ENCODE measurements around the gene HCCS. TPM values are rescaled to one million over a fixed set of nuclear protein-coding genes. Genes with fewer than 3 reads are reported as not detected.

Gene HCCS
- total and polyA plus RNA-seq, 9 donors, result 6.0 to 28.2 (median 14.2) TPM

- Histone ChIP-seq H3K27ac (no peak overlapping the region), H3K9me3 (no peaks in the 10 kb centered on the region), H3K4me3 (no peak overlapping the region), H3K36me3 (no peaks in the 10 kb centered on the region), H3K27me3 (no peaks in the 10 kb centered on the region), H3K4me1 (ENCODE audit: insufficient read depth) (no peaks in the 10 kb centered on the region)
- no peak for TF ChIP-seq POLR2A (IDR thresholded peaks at IDR 0.05)
- TF ChIP-seq EP300 (IDR thresholded peaks at IDR 0.05), result no peak
- TF ChIP-seq CTCF (IDR thresholded peaks at IDR 0.05), result no peak
- intact Hi-C loops (cut with DNase I), result no loop called here
- WGBS, 3 donors, result 79 to 91% (median 90%) methylated on average over 3 of the region's 3 CpGs
- no peak for DNase-seq
Observed at GRCh38 chrX:11103006-11103405, 8.1 kb upstream of the HCCS start.

- H3K36me3 ChIP-seq, result no peaks in the 10 kb centered on the region
- no peak overlapping the region for H3K4me3 ChIP-seq
- intact Hi-C loops (cut with DNase I), result no loop called here
- no peaks in the 10 kb centered on the region for H3K27me3 ChIP-seq
- TF ChIP-seq EP300 (IDR thresholded peaks at IDR 0.05) (no peak), CTCF (IDR thresholded peaks at IDR 0.05) (no peak), POLR2A (IDR thresholded peaks at IDR 0.05) (no peak)
- no peak for DNase-seq
- no peaks in the 10 kb centered on the region for H3K4me1 ChIP-seq (ENCODE audit: insufficient read depth)
- H3K27ac ChIP-seq, result no peak overlapping the region
- WGBS, 3 donors, result 69 to 74% (median 72%) methylated on average over 2 of the region's 2 CpGs
- no peaks in the 10 kb centered on the region for H3K9me3 ChIP-seq
Observed at GRCh38 chrX:11103751-11104150, 7.4 kb upstream of the HCCS start.

- Histone ChIP-seq H3K4me1 (ENCODE audit: insufficient read depth) (no peaks in the 10 kb centered on the region), H3K4me3 (no peak overlapping the region), H3K27me3 (no peaks in the 10 kb centered on the region), H3K9me3 (no peaks in the 10 kb centered on the region), H3K36me3 (no peaks in the 10 kb centered on the region), H3K27ac (no peak overlapping the region)
- TF ChIP-seq POLR2A (IDR thresholded peaks at IDR 0.05), result no peak
- TF ChIP-seq CTCF (IDR thresholded peaks at IDR 0.05), result no peak
- TF ChIP-seq EP300 (IDR thresholded peaks at IDR 0.05), result no peak
- intact Hi-C loops (cut with DNase I), result no loop called here
- 66 to 77% (median 70%) methylated on average over 4 of the region's 4 CpGs for WGBS, 3 donors
- no peak for DNase-seq
Observed at GRCh38 chrX:11105080-11105479, 6.1 kb upstream of the HCCS start.

- 83 to 86% (median 85%) methylated on average over 4 of the region's 4 CpGs for WGBS, 3 donors
- no peaks in the 10 kb centered on the region for H3K27me3 ChIP-seq
- intact Hi-C loops (cut with DNase I), result no loop called here
- TF ChIP-seq EP300 (IDR thresholded peaks at IDR 0.05) (no peak), POLR2A (IDR thresholded peaks at IDR 0.05) (no peak), CTCF (IDR thresholded peaks at IDR 0.05) (no peak)
- no peak overlapping the region for H3K4me3 ChIP-seq
- DNase-seq, result no peak
- no peak overlapping the region for H3K27ac ChIP-seq
- no peaks in the 10 kb centered on the region for H3K9me3 ChIP-seq
- H3K4me1 ChIP-seq (ENCODE audit: insufficient read depth), result no peaks in the 10 kb centered on the region
- H3K36me3 ChIP-seq, result no peaks in the 10 kb centered on the region
Observed at GRCh38 chrX:11108253-11108941, 2.7 kb upstream of the HCCS start.

Measured in ovary (tissue), 9 donors.